Measurements from ENCODE around the gene POLR1D.
"Not testable (repeated sequence)": the region's sequence is repeated elsewhere in the genome, so short reads cannot be mapped to it uniquely, and the experiment has no call there.

GRCh38 chr13:27628766-27629165 is 7.1 kb downstream of the POLR1D start:
- TF ChIP-seq CTCF, POLR2A (IDR thresholded peaks at IDR 0.05): not testable (repeated sequence)

All from tibial nerve (tissue), 3 donors.